H9 (cell line): Measurements from ENCODE around the gene KIF18B. TPM values are rescaled to one million over a fixed set of nuclear protein-coding genes. Genes with fewer than 3 reads are reported as not detected.

Experiments used
- DNase-seq: peaks from one replicate; pipeline ENCODE4 v3.0.0-alpha.2; 2017
- H2AFZ ChIP-seq: one replicate; pipeline ENCODE4 v1.6.1; 2013; ENCODE audit warnings: mild to moderate bottlenecking, low read length, control low read depth, moderate library complexity
- H2AK5ac ChIP-seq: 2 replicates; pipeline ENCODE4 v1.6.1; 2013; ENCODE audit warnings: low read length, control low read depth, mixed read lengths; ENCODE audit not compliant: insufficient read length
- H2BK120ac ChIP-seq: one replicate; pipeline ENCODE4 v1.6.1; 2013; ENCODE audit warnings: low read depth, mild to moderate bottlenecking, low read length, control low read depth, inconsistent platforms; ENCODE audit not compliant: poor library complexity, severe bottlenecking
- H2BK12ac ChIP-seq: 2 replicates; pipeline ENCODE4 v1.6.1; 2013; ENCODE audit warnings: low read length, control low read depth, mixed read lengths, low read depth; ENCODE audit not compliant: insufficient read length
- H2BK15ac ChIP-seq: 2 replicates; pipeline ENCODE4 v1.6.1; 2013; ENCODE audit warnings: low read depth, low read length, control low read depth
- H2BK20ac ChIP-seq: one replicate; pipeline ENCODE4 v1.6.1; 2013; ENCODE audit warnings: low read depth, mild to moderate bottlenecking, low read length, control low read depth, inconsistent platforms; ENCODE audit not compliant: poor library complexity, severe bottlenecking
- H2BK5ac ChIP-seq: 2 replicates; pipeline ENCODE4 v1.6.1; 2013; ENCODE audit warnings: low read length, control low read depth, mixed read lengths; ENCODE audit not compliant: insufficient read length
- H3K14ac ChIP-seq: 2 replicates; pipeline ENCODE4 v1.6.1; 2013; ENCODE audit warnings: low read length, control low read depth; ENCODE audit not compliant: insufficient read depth
- H3K18ac ChIP-seq: 2 replicates; pipeline ENCODE4 v1.6.1; 2013; ENCODE audit warnings: low read depth, mild to moderate bottlenecking, mixed read lengths, low read length, control low read depth; ENCODE audit not compliant: insufficient read length
- H3K23ac ChIP-seq: 2 replicates; pipeline ENCODE4 v1.6.1; 2013; ENCODE audit warnings: low read length, control low read depth, mixed read lengths, low read depth; ENCODE audit not compliant: insufficient read length
- H3K23me2 ChIP-seq: 2 replicates; pipeline ENCODE4 v1.6.1; 2013; ENCODE audit warnings: low read depth, mild to moderate bottlenecking, mixed read lengths, low read length, control low read depth; ENCODE audit not compliant: insufficient read length, poor library complexity, severe bottlenecking
- H3K27ac ChIP-seq: 2 replicates; pipeline ENCODE4 v1.5.1; 2013; ENCODE audit warnings: low read length, control low read depth, mixed read lengths, low read depth; ENCODE audit not compliant: insufficient read length
- H3K27me3 ChIP-seq: 2 replicates; pipeline ENCODE4 v1.6.1; 2013; ENCODE audit warnings: low read length, control low read depth, inconsistent platforms; ENCODE audit not compliant: insufficient read depth
- H3K4ac ChIP-seq: 2 replicates; pipeline ENCODE4 v1.6.1; 2013; ENCODE audit warnings: low read depth, mild to moderate bottlenecking, control low read depth, inconsistent platforms, low read length, moderate library complexity
- H3K4me1 ChIP-seq: 2 replicates; pipeline ENCODE4 v1.6.1; 2013; ENCODE audit warnings: low read length, control low read depth, inconsistent platforms; ENCODE audit not compliant: insufficient read depth
- H3K4me2 ChIP-seq: 2 replicates; pipeline ENCODE4 v1.6.1; 2013; ENCODE audit warnings: low read length, control low read depth, mixed read lengths; ENCODE audit not compliant: insufficient read length, insufficient read depth
- H3K56ac ChIP-seq: 2 replicates; pipeline ENCODE4 v1.6.1; 2013; ENCODE audit warnings: low read depth, mild to moderate bottlenecking, mixed read lengths, low read length, control low read depth; ENCODE audit not compliant: insufficient read length
- H3K79me1 ChIP-seq: 2 replicates; pipeline ENCODE4 v1.6.1; 2013; ENCODE audit warnings: low read depth, mild to moderate bottlenecking, moderate library complexity, low read length, control low read depth, inconsistent platforms; ENCODE audit not compliant: insufficient read depth, poor library complexity, severe bottlenecking
- H3K79me2 ChIP-seq: 2 replicates; pipeline ENCODE4 v1.6.1; 2013; ENCODE audit warnings: low read length, control low read depth, inconsistent platforms; ENCODE audit not compliant: insufficient read depth
- H3K9ac ChIP-seq: 2 replicates; pipeline ENCODE4 v1.6.1; 2013; ENCODE audit warnings: low read length, control low read depth, mixed read lengths; ENCODE audit not compliant: insufficient read length; ENCODE audit errors: extremely low read depth
- H3K9me3 ChIP-seq: one replicate; pipeline ENCODE4 v1.6.1; 2013; ENCODE audit warnings: low read depth, low read length, inconsistent platforms; ENCODE audit not compliant: control insufficient read depth
- H3T11ph ChIP-seq: one replicate; pipeline ENCODE4 v1.6.1; 2013; ENCODE audit warnings: mild to moderate bottlenecking, low read length, control low read depth, inconsistent platforms
- H4K20me1 ChIP-seq: one replicate; pipeline ENCODE4 v1.6.1; 2013; ENCODE audit not compliant: control insufficient read depth, insufficient read length, insufficient read depth
- H4K5ac ChIP-seq: 2 replicates; pipeline ENCODE4 v1.6.1; 2013; ENCODE audit warnings: low read depth, mild to moderate bottlenecking, mixed read lengths, low read length, control low read depth; ENCODE audit not compliant: insufficient read length
- H4K8ac ChIP-seq: replicated peaks from 2 replicates; pipeline ENCODE4 v1.6.1; 2013; ENCODE audit warnings: low read length, control low read depth, mixed read lengths, low read depth; ENCODE audit not compliant: insufficient read length
- H4K91ac ChIP-seq: 2 replicates; pipeline ENCODE4 v1.6.1; 2013; ENCODE audit warnings: low read depth, mild to moderate bottlenecking, moderate library complexity, mixed read lengths, low read length, control low read depth; ENCODE audit not compliant: insufficient read length
- H3K27ac Mint-ChIP-seq, 3 experiments: 2 replicates in 2 of 3; 3 replicates in 1 of 3; pipeline ENCODE4 v1.8.0; 2020 to 2021; ENCODE audit warnings: mixed read lengths in 3 of 3, mild to moderate bottlenecking in 1 of 3, moderate library complexity in 1 of 3
- H3K27me3 Mint-ChIP-seq: 2 replicates; pipeline ENCODE4 v1.8.0; 2021; ENCODE audit warnings: low read depth, mild to moderate bottlenecking, moderate library complexity, mixed read lengths
- H3K36me3 Mint-ChIP-seq, 3 experiments: 2 replicates in 2 of 3; 3 replicates in 1 of 3; pipeline ENCODE4 v1.8.0; 2020 to 2021; ENCODE audit warnings: low read depth in 3 of 3, mixed read lengths in 3 of 3; ENCODE audit not compliant: insufficient read depth in 1 of 3
- H3K4me1 Mint-ChIP-seq, 2 experiments: 2 replicates each; pipeline ENCODE4 v1.8.0; 2020; ENCODE audit warnings: mixed read lengths in 2 of 2
- H3K4me3 Mint-ChIP-seq, 2 experiments: 2 replicates in 1 of 2; 3 replicates in 1 of 2; pipeline ENCODE4 v1.8.0; 2020 to 2021; ENCODE audit warnings: mild to moderate bottlenecking in 2 of 2, mixed read lengths in 2 of 2, moderate library complexity in 1 of 2
- H3K9me3 Mint-ChIP-seq, 2 experiments: 2 replicates in 1 of 2; 3 replicates in 1 of 2; pipeline ENCODE4 v1.8.0; 2020; ENCODE audit warnings: mild to moderate bottlenecking in 2 of 2, mixed read lengths in 2 of 2, moderate library complexity in 1 of 2
- WGBS: extraction: QIAGEN DNeasy Blood & Tissue Kit; methylation state at CpG from one replicate; pipeline ENCODE4 v1.1.7; 2013; ENCODE audit warnings: missing lambda C conversion rate, low lambda C conversion rate, mixed read lengths; ENCODE audit not compliant: insufficient read length; ENCODE audit errors: extremely low coverage; 5-methylcytosine and 5-hydroxymethylcytosine counted together
- total RNA-seq: library from RNA; stranded (reverse); gene quantifications from 2 replicates; pipeline ENCODE4 v1.2.1, GENCODE V29; 2021
- TF ChIP-seq, protein P1 (sequence below): fragments of 200-600 bp; sonication (generic); conservative IDR thresholded peaks from 3 replicates; pipeline ENCODE4 v1.8.0; 2021; ENCODE audit warnings: antibody characterized with exemption, mild to moderate bottlenecking

Gene KIF18B
- total RNA-seq, 1 experiment from 2014 or later: 51.8 TPM

DNA sequence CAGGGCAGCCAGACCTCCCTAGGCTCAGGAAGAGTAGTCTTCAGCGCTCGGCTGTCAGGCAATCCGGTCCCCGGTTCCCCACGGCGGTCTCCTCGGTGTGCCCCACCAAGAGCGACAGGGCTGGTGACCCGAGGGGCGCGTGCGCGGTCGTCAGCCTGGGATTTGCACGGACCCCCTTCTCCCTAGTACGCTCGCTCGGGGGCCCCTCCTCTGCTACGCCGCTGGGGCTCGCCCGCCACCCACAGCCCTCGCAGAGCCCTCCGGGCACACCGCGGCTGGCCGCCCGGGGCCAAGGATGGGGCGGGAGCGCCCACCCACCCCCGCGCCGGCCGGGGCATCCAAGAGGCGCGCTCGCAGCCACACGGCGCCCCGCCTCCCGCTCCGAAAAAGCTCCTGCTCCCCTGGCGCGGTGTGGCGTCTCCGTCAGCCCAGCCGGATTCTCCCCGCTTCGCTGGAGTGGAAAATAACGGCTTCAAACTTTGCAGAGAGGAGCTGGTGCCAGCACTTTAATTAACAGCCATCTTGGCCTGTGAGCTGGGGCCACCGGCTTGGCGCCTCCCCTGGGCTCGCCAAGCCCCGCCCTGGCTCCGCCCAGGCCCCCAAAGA is 22.7 kb upstream of the KIF18B start:
- H3K27ac ChIP-seq: no peak overlapping the region
- H4K8ac ChIP-seq: no peak overlapping the region
- H3K9ac ChIP-seq: no peak overlapping the region
- WGBS: no CpG with 5 or more reads among the region's 55 CpGs
- H4K5ac ChIP-seq: no peak overlapping the region
- peak; percentile 72 for DNase-seq
- no peak overlapping the region for H2BK20ac ChIP-seq
- no peaks in the 10 kb centered on the region for H3K9me3 ChIP-seq
- TF ChIP-seq, protein P1, sequence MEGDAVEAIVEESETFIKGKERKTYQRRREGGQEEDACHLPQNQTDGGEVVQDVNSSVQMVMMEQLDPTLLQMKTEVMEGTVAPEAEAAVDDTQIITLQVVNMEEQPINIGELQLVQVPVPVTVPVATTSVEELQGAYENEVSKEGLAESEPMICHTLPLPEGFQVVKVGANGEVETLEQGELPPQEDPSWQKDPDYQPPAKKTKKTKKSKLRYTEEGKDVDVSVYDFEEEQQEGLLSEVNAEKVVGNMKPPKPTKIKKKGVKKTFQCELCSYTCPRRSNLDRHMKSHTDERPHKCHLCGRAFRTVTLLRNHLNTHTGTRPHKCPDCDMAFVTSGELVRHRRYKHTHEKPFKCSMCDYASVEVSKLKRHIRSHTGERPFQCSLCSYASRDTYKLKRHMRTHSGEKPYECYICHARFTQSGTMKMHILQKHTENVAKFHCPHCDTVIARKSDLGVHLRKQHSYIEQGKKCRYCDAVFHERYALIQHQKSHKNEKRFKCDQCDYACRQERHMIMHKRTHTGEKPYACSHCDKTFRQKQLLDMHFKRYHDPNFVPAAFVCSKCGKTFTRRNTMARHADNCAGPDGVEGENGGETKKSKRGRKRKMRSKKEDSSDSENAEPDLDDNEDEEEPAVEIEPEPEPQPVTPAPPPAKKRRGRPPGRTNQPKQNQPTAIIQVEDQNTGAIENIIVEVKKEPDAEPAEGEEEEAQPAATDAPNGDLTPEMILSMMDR: no peak
- no peak overlapping the region for H3K23ac ChIP-seq
- Mint-ChIP-seq H3K27ac (no peak overlapping the region), H3K27me3 (peaks cover 83% of the 10 kb centered on the region), H3K36me3 (no peaks in the 10 kb centered on the region), H3K4me3 (peak overlapping the region; percentile 76 to 94), H3K9me3 (peaks cover 0 to 2% of the 10 kb centered on the region in 2 experiments; a peak in 1 of 5 replicates), H3K4me1 (peaks cover 31 to 49% of the 10 kb centered on the region in 2 experiments)
- H3K4ac ChIP-seq: no peak overlapping the region
- H2BK15ac ChIP-seq: no peak overlapping the region
- H3T11ph ChIP-seq: no peak overlapping the region
- H3K23me2 ChIP-seq: peaks cover 32% of the 10 kb centered on the region
- H3K56ac ChIP-seq: no peak overlapping the region
- no peak overlapping the region for H3K14ac ChIP-seq
- no peaks in the 10 kb centered on the region for H4K20me1 ChIP-seq
- no peaks in the 10 kb centered on the region; the same call in 1 of the 2 replicates for H3K4me1 ChIP-seq
- no peak overlapping the region for H2BK120ac ChIP-seq
- peaks cover 31% of the 10 kb centered on the region for H3K27me3 ChIP-seq
- no peak overlapping the region for H3K18ac ChIP-seq
- H3K79me1 ChIP-seq: no peaks in the 10 kb centered on the region
- no peak overlapping the region for H4K91ac ChIP-seq
- H3K79me2 ChIP-seq: no peaks in the 10 kb centered on the region
- peak overlapping the region; percentile 68 for H3K4me2 ChIP-seq
- H2BK5ac ChIP-seq: no peak overlapping the region
- H2AK5ac ChIP-seq: no peak overlapping the region
- H2BK12ac ChIP-seq: no peak overlapping the region
- no peak overlapping the region for H2AFZ ChIP-seq
